Adrenal gland (tissue), 5 donors: Measurements from ENCODE around the gene TOR2A.

Source experiments
- CTCF ChIP-seq, 6 experiments: fragments of 450-650 bp in 4 of 6; fragments of 200-600 bp in 2 of 6; sonication (generic) in 1 of 6; IDR thresholded peaks; 1 replicate in 5 of 6; 2 replicates in 1 of 6; pipeline versions ENCODE4 v1.5.1 to v1.8.0; 2016 to 2021; ENCODE audit warnings: antibody characterized with exemption in 6 of 6, mild to moderate bottlenecking in 2 of 6, moderate library complexity in 1 of 6
- POLR2A ChIP-seq, 2 donors: fragments of 450-650 bp; IDR thresholded peaks; one replicate each; pipeline ENCODE4 v1.6.1; 2017; ENCODE audit warnings: antibody characterized with exemption in 2 of 2, mild to moderate bottlenecking in 2 of 2, moderate library complexity in 1 of 2
- donor health status: DM: no; HTN: no; CAD: no.

DNA sequence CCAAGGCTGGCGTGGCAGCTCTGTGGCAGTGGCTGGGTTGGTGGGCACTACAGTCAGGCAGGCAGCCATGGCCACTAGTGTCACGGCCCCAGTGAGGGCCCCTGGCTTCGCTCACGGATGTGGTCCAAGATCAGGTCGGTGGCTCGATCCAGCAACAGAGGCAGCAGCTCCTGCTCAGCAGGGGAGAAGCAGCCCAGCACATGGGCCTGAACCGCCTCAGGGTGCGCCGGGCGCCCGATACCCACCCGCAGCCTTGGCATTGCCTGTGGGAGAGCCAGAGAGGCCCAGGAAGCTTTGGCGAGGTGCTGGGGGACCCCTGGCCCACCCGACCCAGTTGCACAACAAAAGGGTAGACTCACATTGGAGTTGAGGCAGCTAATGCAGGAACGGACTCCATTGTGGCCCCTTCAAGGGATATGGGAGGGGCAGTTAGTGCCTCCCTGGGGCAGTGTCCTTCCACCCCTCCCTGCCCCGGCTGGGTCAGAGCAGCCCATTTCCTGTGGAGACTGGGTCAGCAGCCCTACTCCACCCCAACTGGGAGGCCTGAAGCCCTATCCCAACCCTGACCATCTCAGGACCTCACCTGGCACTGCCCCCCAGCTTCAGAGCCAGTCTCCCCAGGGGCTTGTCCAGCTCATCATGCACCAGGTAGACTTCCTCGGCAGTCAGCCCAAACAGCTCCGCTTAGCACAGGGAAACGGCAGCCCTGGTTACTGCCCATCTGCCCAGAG, 20.9 kb downstream of the TOR2A start:
- no peak for TF ChIP-seq POLR2A (IDR thresholded peaks at IDR 0.05)
- no peak for TF ChIP-seq CTCF (IDR thresholded peaks at IDR 0.05)
